NCI-H345 treated with DMSO at 0.1 percent for 48 hours (cell line): ENCODE measurements around the gene IL22RA2.
"Not testable (repeated sequence)": the region's sequence is repeated elsewhere in the genome, so short reads cannot be mapped to it uniquely, and the experiment has no call there.

Experiments used
- DNase-seq: peaks from one replicate; lab custom pipeline; 2025; ENCODE audit not compliant: unreplicated experiment; lab: John Stamatoyannopoulos, UW

IL22RA2 gene

DNA sequence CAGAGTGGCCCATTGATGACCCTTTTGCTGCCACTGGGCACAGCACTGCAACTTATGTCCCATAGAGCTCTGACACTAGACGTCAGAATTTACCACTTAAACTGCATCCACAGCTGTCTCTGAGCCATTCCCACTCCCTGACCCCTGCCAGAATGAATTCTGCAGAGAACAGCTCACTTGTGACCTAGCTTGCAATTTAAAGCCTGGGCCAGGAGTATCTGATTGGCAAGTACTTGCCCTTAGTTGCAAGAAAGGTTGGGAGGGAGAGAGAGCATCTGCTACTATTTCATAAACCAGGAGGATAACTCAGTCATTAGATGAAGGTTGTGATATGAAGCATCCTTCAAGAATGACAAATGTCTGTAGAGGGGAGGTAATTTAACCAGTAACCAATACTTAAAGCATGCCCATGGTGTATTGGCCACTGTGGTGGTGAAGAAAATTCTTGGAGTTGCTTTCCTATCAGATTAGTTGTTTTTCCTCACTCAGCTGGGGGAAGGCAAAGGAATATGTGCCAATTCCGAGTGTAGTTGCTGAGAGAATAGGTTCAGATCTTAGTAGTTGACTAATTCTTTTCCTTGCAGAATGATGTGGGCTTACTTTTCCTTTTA, 46.5 kb downstream of the IL22RA2 start:
- DNase-seq, result no peak

DNA sequence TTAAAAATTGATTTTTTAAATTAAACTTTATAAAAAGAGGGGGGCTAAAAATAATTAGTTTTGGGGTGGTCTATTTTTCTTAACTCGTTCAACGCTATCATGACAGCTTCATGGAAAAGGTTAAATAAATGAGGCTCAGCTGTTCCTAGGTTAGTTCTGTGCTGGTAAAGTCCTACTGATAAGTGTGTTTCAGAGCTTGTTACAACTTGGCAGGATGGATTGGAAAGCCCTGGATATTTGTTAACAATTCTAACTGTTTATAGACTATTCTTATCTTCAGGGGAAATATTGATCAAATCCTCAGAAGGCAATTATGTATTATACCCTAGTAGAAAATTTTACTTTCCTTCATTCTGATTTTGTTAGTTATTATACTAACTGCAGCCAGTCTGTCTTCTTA, 50.4 kb downstream of the IL22RA2 start:
- DNase-seq, result no peak

DNA sequence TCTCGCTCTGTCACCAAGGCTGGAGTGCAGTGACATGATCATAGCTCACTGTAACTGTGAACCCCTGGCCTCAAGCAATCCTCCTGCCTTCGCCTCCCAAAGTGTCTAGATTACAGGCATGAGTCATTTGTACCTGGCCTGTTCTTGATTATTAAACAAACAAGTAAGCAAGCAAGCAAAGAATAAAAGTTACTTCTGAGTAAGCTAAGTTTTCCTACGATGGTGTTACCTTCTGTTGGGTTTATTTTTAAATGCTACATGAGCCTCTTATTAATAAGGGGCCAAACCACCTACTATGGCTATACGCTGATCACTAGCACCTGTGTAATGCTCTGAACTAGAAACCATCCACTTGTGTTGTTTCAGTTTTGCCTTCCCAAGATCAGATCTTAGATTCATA, 50.8 kb downstream of the IL22RA2 start:
- DNase-seq, result no peak

DNA sequence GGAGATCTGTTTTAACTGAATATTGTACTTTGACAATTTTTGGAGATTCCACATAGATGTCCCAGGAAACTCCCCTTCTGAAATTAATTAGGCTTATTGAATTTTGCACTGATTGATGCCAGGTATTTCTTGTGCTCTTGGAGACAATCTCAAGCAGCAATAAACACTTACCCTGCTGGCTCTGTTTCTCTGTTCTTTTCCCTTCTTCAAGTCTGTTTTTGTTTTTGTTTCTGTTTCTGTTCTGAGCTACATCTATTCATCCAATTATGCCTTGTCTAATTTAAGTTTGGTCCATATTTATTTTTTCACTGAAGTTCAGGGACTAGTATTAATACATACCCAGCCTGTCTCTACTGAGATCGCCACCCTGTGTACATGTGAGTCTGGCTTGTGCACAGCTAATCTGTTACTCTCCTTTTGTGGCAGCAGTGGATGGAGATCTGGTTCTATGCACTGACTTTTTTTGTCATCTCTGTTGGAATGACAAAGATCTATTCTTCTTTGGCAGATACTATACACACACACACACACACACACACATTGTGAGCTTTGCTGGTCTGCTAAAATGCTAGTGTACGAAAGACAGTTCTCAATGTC, 51.9 kb downstream of the IL22RA2 start:
- no peak for DNase-seq

DNA sequence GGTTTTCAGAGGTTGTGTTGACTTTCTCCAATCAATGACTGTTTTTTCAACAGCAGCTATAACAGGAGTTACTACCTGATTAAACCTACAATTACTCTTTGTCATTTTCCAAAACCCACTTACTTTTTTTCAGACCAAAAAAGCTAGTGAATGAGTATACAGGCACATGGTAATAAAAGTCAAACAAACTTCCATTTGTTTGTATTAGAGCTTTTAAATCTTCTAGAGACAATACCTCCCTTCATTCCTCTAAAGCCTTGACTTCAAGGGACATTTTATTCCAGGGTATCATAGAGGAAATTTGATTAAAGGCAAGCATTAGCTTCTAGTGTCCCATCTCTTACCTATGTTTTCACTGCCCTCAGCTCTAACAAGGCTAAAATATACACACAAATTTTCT, 52.7 kb downstream of the IL22RA2 start:
- no peak for DNase-seq

DNA sequence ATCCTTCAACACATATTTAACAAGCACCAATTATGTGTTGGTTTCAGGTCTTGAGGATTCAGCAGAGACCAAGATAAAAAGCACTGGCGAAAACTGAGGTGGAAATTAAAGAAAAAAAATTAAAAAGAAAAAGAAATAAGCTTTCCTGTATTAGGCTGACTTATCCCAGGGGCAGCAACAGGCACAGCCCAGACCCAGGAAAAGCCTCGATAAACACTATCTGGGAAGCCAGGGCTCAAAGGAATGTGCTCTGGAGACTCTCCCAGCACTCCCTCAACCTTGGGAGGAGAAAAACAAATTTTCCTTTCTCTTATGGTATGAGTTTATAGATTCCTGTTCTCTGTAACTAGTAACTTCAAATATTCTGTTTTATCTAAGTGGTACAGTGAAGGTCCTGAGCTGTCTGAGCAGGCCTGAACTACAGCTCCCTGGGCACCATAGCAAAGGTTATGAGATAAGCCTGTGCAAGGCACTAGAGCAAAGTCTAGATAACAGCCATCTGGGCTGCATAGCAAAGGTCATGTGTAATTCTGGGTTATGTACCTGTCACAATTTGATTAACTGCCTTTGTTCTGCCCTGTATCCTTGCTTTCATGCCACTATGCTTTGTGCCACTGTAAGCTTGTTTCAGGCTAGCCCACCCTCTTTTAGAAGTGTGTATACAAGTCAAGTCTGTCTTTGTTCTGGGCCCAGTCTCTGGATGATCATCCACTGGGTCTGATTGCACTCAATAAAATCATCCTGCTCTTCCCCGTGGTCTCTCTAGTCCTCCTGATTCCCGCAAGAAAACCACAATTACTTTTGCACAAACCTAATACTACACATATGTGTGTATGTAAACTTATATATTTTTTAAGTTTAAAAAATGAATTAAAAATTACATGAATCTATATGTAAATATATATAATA, 54.0 kb downstream of the IL22RA2 start:
- no peak for DNase-seq

DNA sequence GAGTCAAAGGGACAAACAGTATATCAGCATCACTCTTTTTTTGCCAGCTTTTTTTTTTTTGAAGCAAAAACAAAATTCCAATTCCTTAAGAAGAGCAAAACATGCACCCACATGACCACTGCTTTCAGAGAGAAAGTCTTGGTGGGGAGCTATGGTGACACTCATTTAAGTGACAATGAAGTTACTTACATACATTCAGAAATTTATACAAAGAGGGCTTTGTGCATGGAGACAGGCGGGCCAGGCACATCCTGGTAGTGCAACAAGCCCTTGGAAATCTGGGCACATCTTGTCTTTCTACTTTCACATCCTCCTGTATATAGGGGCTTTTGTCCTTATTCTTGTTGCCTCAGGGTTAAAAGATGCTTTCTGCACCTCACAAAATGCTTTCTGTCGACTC, 55.9 kb downstream of the IL22RA2 start:
- DNase-seq, result no peak

DNA sequence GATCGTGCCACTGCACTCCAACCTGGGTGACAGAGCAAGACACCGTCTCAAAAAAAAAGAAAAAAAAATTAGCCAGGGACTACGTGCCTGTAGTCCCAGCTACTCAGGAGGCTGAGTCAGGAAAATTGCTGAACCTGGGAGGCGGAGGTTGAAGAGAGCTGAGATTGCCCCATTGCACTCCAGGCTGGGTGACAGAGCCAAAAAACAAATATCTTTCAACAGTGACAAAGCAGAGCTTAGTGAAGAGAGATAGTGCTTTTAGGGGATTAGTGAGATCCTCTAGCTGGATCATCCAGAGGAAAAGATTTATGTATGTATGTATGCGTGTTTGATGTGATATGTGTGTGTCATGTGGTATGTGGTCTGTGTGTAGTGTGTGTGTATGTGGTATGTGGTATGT, 56.6 kb downstream of the IL22RA2 start:
- DNase-seq, result no peak

DNA sequence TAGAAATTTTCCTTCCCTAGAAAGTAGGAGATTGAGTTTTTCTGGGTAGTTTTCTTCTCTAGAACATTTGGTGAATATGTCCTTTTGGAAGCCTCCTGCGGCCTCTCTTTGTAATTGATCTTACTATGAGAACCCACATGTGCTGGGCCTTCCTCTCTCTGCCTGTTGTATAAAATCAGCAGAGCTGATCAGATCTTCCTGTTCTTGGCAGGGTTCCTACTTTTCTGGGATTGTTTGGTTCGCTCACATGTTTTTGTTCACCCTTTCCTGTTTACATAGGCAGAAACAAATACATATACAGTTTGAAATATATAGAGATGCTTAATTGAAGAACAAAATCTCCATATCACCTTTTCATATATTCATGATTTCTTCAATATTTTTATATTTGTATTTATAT, 57.8 kb downstream of the IL22RA2 start:
- DNase-seq, result peak; percentile 79

DNA sequence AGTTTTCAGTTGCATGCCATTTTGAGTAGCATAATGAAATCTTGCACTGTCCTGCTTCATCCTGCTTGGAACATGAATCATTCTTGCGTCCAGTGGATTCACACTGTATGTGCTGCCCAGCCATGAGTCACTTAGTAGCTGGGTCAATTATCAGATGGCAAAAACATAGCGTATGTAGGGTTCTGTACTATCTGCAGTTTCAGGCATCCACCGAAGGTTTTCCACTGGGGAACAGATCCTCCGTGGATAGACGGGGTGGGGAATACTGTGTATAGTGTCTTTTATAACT, 61.4 kb downstream of the IL22RA2 start:
- DNase-seq, result no peak

DNA sequence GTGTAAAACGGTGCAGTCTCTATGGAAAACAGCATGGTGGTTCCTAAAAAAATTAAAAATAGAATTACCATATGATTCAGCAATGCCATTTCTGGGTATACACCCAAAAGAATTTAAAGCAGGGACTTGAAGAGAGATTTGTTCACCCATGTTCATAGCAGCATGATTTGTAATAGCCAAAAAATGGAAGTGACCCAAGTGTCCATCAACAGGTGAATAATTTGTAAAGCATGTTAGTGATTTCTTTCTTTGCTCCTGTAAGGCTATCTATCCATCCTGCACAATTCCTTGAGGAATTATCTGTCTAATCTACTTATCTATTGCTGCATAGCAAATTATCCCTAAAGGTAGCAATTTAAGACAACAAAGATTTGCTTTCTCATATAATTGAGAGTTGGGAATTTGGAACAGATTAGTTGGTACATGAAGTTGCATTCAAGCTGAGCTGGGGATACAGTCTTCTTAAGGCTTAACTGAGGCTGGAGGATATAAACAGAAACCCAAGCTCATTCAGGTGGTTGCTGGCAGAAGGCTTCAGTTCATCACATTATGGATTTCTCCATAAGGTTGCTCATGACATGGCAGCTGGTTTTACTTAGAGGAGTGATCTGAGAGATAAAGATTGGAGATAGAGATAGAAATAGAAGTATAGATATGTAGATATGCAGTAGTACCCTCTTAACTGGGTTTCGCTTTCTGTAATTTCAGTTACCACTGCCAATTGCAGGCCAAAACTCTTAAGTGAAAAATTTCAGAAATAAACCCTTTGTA, 62.0 kb downstream of the IL22RA2 start:
- DNase-seq, result no peak

DNA sequence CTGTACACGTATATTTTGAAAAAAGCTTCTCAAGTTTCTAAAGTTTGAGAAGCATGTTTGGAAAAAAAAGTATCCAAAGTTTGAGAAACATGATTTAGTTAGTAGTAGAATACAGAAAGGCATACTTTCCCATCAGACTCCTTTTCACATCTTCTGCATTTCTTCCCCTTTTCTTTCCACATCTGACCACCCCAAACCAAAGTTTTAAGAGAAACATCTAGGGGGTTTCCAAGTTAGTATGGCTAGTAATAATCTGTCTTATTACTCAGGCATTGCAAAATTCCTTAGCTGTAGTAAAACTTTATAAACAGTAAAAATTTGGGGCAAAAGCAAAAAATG, 65.7 kb downstream of the IL22RA2 start:
- DNase-seq, result no peak

DNA sequence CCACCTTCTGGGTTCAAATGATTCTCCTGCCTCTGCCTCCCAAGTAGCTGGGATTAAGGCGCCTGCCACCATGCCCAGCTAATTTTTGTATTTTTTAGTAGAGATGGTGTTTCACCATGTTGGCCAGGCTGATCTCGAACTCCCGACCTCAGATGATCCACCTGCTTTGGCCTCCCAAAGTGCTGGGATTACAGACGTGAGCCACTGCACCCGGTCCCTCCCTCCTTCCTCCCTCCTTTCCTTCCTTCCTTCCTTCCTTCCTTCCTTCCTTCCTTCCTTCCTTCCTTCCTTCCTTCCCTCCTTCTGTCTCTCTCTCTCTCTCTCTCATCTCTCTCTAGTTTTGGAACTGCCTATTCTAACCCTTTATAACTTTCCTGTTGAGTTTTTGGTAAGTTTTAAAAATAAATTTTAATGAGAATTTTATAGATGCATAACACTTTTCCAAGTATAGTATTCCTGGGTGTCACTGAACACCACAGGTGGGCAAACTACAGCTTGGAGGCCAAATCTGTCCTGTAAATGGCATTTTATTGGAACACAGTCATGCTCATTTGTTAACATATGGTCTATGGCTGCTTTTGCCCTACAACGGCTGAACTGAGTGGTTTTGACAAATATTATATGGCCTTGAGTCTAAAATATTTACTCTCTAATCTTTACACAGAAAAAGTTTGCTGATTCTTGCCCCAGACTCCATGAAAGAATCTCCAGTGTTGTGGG, 66.2 kb downstream of the IL22RA2 start:
- DNase-seq, result not testable (repeated sequence)

DNA sequence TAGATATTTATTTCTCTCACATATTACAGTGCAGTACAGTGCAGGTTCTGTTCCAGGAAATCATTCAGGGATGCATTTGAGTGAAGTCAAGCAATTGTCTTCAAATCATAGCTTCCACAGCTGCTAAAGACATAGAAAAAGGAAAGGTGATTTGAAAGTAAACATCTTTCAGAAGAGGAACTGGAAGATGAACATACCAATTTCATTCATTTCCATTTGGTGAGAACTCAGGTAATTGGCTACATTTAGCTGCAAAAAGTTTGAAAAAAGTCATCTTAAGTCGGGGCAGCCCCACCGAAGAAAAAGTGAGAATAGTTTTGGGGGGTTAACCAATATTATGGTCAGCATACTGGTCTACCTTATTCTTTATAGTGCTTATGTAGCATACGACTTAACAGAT, 67.3 kb downstream of the IL22RA2 start:
- DNase-seq, result no peak

DNA sequence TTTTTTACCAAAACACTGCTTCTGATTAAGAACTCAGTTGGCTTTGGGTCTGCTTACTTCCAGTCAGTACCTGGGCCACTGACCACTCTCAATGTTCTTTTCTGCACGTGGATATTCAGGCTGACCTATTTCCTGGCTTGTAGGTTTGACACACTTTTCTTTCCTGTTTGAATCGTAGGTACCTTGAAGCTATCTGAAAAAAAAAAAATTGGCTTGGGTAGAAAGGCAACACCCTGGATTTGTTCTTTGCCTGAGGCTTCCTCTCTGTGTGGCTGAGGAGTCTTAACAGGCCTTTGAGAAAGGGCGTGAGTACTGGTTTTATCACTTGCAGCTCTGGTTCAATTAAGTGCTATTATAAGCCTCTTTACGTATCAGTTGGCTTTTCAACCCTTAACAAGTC, 68.1 kb downstream of the IL22RA2 start:
- no peak for DNase-seq

DNA sequence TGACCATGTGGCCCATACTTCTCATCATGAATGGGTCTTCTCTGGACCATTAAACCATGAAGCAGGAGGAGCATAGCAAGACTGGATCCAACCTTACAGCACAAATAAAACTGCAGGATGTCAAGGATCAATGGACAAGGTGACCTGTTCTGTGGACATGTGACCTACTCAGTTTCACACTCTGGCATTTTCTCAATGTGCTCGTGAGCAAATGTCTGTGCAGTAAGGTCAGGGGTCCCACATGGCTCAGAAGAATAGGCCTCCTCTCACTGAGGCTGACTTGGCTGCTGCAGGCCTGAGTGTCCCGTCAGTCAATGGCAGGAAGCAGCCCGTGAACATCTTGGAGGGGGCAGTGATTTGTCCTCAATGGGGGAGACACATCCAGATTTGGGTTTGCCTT, 68.5 kb downstream of the IL22RA2 start:
- DNase-seq, result no peak

DNA sequence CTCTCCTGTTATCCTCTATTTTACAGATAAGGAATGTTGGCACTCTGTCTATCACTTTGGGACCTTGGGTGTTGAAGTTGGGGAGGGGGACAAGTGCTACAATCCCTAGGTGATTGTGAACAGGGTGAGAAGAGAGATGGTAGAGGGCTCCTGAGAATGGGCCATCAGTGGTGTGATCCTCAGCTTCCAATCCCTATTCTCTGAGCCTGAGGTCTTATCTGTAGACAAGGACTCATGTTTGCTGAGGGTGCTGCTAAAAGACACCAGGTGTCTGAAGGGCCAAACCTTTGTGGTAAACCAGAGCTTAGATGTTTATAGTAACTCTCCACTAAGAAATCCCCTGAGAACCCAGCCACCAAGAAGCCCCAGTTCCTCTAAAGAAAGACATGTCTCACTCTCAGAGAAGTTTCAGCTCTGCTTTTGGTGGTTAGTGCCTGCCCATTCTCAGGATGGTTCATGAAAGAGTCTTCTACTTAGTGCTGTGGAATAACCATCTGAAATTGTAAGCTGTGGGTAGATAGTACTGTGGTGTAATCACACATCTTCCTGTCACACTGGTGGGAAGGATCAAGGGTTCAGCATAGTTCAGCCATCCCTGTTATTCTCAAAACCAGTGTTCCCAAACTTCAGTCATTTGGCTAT, 70.5 kb downstream of the IL22RA2 start:
- DNase-seq, result no peak

DNA sequence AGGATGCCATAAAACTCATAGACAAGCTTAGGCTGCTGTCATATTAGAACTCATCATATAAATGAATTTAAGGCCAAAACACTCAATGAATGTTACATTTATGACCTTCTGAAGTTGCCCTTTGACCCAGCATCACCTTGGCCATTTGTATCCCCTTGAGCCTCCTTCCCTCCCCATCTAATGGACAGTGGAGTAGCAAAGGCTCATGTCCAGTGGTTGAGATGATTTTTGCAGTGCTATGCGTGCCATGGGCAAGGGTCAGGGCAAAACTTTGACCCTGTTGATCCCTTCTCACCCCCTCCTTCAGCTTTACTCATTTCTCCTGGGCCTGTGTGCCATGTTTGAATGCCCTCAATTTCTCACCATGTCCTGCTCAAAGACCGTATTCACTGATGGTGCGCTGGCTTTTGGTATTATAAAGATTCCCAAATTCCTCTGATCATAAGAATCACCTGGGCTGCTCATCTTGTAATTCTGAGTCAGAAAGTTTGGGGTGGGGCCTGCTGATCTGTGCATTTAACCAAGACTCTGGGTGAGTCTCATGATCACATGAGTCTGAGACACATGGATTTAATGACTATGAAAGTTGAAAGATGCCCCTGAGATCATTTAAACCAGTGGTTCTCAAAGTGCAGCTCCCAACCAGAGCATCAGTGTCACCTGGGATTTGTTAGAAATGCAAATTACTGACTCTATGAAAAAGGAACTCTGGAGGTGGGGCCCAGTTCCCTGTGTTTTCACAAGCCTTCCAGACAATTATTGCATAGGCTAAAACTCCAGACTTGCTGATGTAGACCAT, 71.2 kb downstream of the IL22RA2 start:
- DNase-seq, result no peak

DNA sequence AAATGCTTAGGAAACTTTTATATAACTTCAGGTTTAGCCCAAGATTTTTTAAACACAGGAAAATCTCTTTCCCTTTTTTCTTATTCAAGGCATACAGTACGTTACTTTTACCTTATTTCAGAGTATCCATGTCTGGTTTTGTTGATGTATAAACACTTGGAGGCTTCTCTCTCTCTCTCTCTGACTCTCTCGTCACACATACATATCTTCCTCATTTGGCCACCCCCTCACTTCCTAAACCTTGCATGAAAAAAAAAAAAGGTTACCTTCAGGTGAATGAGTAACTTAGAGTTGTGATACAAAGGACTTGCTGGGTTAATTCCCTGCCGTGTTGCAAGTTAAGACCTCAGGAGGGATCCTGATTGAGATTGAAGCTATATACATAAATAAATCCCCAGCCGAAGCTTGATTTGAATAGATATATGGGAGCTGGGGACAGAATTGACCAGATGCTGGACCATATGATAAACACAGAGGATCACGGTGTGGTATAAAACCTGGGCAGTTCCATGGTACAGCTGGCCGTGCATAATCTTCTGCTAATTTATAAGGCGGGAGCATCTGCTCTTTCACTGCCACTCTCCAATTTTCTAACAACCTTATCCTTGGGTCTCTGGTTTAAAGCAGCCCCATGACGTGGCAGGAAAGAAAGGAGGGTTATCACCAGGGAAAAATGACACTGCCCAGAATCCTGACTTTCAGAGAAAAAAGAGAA, 73.6 kb downstream of the IL22RA2 start:
- DNase-seq, result no peak
